ENCODE data around the gene NFYC.

NFYC gene

GRCh38 chr1:40784141-40784770, 92.8 kb downstream of the NFYC start:
- Mint-ChIP-seq H3K27me3 (ENCODE audit: low read depth, poor library complexity) (peaks cover 51% of the 10 kb centered on the region), H3K4me1 (peaks cover 86% of the 10 kb centered on the region), H3K9me3 (no peaks in the 10 kb centered on the region), H3K4me3 (peak overlapping the region; percentile 84), H3K27ac (no peak overlapping the region), H3K36me3 (ENCODE audit: low read depth) (no peaks in the 10 kb centered on the region)
- TF ChIP-seq, protein P1, sequence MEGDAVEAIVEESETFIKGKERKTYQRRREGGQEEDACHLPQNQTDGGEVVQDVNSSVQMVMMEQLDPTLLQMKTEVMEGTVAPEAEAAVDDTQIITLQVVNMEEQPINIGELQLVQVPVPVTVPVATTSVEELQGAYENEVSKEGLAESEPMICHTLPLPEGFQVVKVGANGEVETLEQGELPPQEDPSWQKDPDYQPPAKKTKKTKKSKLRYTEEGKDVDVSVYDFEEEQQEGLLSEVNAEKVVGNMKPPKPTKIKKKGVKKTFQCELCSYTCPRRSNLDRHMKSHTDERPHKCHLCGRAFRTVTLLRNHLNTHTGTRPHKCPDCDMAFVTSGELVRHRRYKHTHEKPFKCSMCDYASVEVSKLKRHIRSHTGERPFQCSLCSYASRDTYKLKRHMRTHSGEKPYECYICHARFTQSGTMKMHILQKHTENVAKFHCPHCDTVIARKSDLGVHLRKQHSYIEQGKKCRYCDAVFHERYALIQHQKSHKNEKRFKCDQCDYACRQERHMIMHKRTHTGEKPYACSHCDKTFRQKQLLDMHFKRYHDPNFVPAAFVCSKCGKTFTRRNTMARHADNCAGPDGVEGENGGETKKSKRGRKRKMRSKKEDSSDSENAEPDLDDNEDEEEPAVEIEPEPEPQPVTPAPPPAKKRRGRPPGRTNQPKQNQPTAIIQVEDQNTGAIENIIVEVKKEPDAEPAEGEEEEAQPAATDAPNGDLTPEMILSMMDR (IDR thresholded peaks at IDR 0.05), result no peak
- peak; percentile 47 for DNase-seq

DNA sequence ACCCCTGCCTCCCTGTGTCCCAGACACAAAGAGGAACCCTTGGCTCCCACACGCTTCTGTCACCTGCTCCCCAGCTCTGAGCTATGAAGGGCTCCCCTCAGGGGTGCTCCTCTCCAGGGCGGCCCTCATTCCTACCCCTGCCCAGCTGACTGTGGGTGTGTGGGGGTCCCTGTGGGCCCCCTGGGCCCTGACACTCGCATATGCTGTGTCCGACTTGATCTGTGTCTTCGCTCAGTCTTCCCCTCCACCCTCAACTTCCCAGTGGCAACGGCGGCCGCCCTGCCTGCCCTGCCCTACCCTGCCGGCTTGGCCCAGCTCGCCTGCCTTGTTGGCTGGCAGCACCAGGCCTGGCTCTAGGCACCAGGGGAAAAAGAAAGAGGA, 93.3 kb downstream of the NFYC start:
- peak overlapping the region; percentile 84 for H3K4me3 Mint-ChIP-seq

DNA sequence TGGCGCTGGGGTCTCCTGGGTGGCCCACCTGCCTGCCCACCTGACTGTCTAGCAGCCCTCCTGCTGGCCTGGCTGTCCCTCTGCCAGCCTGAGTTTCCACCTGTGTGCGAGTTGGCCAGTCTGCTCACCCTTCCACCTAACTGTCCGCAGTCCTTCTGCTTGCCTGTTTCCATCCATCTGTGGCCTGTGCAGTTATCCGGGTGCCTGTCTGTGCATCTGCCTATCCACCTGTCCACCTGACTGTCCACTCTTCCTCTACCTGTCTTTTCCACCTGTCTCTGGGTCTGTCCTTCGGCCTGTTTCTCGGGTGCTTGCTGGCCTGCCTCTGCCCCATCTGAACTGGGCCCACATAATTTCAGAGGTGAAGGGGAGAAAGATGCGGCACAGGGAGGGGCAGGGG, 93.9 kb downstream of the NFYC start:
- Mint-ChIP-seq H3K4me1 (peaks cover 91% of the 10 kb centered on the region), H3K27ac (no peak overlapping the region), H3K36me3 (ENCODE audit: low read depth) (no peaks in the 10 kb centered on the region), H3K27me3 (ENCODE audit: low read depth, poor library complexity) (peaks cover 48% of the 10 kb centered on the region), H3K4me3 (peak overlapping the region; percentile 71), H3K9me3 (no peaks in the 10 kb centered on the region)
- TF ChIP-seq, protein P1 (IDR thresholded peaks at IDR 0.05), result no peak
- no peak for DNase-seq

More for the DNA sequence above, 93.3 kb downstream of the NFYC start:
- Mint-ChIP-seq H3K27ac (no peak overlapping the region), H3K27me3 (ENCODE audit: low read depth, poor library complexity) (peaks cover 49% of the 10 kb centered on the region), H3K36me3 (ENCODE audit: low read depth) (no peaks in the 10 kb centered on the region), H3K9me3 (no peaks in the 10 kb centered on the region), H3K4me1 (peaks cover 91% of the 10 kb centered on the region)
- DNase-seq, result no peak
- TF ChIP-seq, protein P1 (IDR thresholded peaks at IDR 0.05), result no peak

- Mint-ChIP-seq H3K4me1 (peaks cover 92% of the 10 kb centered on the region), H3K9me3 (no peaks in the 10 kb centered on the region), H3K4me3 (no peak overlapping the region), H3K36me3 (ENCODE audit: low read depth) (no peaks in the 10 kb centered on the region), H3K27me3 (ENCODE audit: low read depth, poor library complexity) (peaks cover 40% of the 10 kb centered on the region), H3K27ac (no peak overlapping the region)
- DNase-seq, result no peak
- TF ChIP-seq, protein P1 (IDR thresholded peaks at IDR 0.05), result no peak
Observed at GRCh38 chr1:40786171-40786994, 94.9 kb downstream of the NFYC start.

DNA sequence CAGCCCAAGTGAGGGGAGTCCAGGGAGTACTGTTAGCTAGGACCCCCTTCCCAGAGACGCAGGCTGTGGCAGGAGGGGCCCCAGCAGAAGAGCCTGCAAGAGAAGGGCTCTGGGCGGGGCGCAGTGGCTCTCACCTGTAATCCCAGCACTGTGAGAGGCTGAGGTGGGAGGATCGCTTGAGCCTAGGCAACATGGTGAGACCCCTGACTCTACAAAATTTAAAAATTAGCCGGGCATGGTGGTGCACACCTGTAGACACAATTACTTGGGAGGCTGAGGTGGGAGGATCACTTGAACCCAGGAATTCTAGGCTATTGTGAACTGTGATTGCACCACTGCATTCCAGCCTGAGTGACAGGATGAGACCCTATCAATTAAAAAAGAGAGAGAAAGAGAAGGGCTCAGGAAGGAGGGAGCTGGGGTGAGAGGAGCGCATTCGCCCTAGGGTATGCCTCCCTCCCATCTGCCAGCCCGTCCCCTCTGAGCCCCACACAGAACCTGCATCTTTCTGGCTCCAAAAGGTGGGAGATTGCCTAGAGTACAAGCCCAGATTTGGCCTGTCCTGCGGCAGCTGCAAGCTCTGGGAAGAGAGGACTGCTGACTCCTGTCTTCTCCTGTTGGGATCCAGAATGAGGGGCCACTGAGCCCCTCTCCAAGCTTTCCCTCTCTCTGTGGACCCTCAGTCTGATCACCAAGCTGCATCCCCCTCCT, 95.6 kb downstream of the NFYC start:
- TF ChIP-seq, protein P1 (IDR thresholded peaks at IDR 0.05), result no peak
- peak overlapping the region; percentile 76 for H3K27ac Mint-ChIP-seq
- no peaks in the 10 kb centered on the region for H3K9me3 Mint-ChIP-seq
- peaks cover 33% of the 10 kb centered on the region for H3K27me3 Mint-ChIP-seq (ENCODE audit: low read depth, poor library complexity)
- peaks cover 92% of the 10 kb centered on the region for H3K4me1 Mint-ChIP-seq
- no peak for DNase-seq
- H3K4me3 Mint-ChIP-seq, result peak overlapping the region; percentile 52
- H3K36me3 Mint-ChIP-seq (ENCODE audit: low read depth), result no peaks in the 10 kb centered on the region

Measured in nephron progenitor cell (in vitro differentiated cells).